SKM-1 treated with dmso at 0.1 percent for 144 hours (cell line): ENCODE measurements around the gene SMIM35.
A peak's percentile ranks its signal among the peaks of the same experiment; 100 is the strongest.
"Not testable (repeated sequence)": the region's sequence is repeated elsewhere in the genome, so short reads cannot be mapped to it uniquely, and the experiment has no call there.

Experiments
- DNase-seq: peaks from one replicate; lab custom pipeline; 2025; ENCODE audit not compliant: unreplicated experiment; lab: John Stamatoyannopoulos, UW

The SMIM35 gene

DNA sequence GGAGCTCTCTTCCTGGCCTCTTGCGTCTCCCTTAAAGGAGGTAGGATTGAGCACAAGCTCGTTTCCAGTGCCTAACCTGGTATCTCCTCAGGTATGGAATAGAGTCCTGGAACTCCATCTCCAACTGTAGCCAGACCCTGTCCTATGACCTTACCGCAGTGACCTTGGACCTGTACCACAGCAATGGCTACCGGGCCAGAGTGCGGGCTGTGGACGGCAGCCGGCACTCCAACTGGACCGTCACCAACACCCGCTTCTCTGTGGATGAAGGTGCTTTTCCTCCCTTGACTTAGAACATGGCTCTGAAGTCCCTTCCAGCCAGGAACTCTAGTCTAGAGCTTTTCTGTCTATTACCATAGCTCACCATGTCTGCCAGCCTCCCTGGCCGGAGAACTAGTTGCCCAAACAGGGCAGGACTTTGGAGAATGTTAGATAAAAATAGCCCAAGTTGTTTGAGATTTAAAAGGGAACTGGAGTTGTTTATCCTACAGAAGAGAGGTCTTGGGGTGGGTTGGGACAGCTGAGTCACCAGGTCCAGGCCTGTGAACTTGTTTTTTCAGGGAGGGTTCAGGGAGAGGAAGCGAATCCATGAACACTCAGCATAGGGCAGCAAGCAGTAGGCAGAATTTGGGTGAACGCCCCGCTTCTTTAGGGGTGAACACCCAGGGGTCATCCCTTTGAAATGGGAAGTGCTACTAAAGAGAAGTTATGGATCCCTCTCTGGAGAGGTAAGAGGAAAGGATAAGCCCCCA, 97.2 kb downstream of the SMIM35 start:
- no peak for DNase-seq

DNA sequence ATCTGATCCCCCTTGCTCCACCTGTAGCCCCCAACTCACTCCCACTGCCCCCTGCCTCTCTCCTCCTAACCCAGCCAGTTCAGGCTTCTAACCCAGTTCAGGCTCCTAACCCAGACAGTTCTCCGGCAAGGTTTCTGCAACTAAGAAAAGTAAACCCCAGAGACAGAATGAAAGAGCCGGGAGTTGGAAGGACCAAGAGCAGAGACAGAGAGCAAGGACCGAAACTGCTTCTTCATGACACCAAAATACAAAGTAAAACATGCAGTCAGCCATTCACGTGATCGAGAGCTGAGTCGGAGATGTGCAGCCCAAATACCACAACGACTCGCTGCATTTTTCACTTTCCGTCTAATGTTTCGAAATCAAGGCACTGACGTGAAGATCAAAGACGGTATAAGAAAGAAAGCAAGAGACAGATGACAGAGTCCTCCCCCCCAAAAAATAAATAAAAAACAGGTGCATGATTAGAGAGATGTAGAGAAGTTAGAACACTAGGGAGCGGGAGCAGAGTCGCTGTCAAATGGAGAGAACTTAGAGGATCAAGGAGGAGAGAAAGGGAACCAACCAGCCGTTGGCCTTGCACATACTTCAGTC, 99.7 kb downstream of the SMIM35 start:
- peak; percentile 28 for DNase-seq

DNA sequence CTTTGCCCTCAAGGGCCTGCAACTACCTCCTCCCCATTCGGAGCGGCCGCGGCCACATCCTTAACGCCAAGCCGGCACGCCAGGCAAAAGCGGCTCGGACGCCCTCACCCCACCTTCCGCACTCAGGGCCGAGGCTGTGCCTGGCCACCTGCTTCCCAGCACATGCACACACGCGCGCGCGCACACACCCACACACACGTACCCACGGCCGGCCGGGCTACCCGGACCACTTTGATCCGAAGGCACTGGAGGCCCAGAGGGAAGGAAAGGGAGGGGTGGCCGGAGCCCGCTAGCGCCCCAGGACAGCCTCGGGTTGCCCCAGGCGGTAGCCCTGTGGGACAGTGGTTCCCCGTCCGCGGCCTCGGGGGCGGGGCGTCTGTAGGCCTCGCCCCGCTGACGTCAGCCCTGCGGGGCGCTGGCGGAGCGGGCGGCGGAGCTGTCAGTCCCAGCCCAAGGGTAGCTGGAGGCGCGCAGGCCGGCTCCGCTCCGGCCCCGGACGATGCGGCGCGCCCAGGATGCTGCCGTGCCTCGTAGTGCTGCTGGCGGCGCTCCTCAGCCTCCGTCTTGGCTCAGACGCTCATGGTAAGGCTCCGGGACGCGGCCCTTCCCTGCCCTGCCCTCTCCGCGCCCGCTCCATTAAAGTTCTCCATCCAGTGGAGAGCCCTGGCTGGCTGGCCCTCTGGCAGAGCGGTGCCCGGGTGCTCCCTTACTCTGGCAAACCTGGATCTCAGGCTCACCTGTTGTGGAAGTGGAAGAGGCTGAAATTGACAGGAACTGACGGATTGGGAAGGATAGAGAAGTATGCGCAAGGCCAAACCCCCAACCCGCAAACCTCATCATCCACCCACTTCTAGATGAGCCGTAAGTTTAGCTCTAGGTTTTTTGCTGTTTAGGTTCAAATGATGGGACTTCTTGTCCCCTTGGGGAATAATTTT, 100.5 kb downstream of the SMIM35 start, which contains the start of gene IL10RA:
Gene IL10RA, plus strand, starts transcription at position 442 of the 935 bp plus-strand sequence. Its CDS starts 74 bp downstream, at position 516.
- DNase-seq: peak; percentile 77

DNA sequence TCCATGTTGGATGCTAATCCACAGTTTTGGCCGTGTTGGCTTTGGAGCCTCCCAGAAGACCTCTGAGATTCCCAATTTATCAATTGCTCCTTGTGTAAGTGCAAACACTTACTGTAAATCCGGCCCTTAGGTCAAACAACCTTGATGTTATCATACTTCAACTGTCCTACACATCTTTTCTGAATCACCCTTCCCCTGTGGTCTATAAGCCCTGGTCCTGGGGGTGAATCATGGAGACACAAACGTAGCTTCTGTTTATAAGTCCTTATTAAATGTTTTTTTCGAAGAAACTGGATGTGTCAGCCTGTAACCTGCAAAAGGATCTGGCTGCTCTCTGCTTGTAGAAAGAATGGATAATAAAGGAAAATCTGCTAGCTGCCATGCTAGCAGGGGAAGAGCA, 102.3 kb downstream of the SMIM35 start:
- DNase-seq: no peak

DNA sequence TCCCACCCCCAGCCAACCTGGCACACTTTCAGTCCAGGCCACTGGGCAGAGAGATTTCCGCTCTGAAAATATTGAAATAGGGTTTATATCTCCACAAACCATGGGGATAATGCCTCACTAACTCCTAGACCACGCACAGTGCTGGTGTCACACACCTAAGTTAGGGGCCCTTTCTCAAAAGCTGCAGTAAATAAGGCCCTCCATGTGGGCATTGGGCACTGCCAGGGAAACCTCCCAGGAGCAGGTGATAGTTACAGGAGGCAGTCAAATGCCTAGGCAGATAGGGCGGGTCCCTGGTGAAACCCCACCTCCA, 103.6 kb downstream of the SMIM35 start:
- DNase-seq: no peak

DNA sequence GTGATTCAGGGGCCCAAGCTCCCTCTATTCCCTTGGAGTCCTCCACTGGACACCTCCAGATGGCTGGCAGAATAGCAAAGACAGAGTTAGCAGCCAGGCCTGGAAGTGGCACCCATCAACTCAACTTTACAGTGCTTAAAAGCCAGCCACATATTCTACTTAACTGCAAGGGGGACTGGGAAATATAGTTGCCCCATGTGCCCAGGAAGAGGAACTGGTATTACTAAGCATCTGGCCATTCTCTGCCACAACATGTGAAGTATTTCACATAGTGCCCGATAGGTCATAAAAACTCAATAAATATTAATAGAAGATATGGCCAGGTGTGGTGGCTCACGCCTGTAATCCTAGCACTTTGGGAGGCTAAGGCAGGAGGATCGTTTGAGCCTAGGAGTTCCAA, 106.0 kb downstream of the SMIM35 start:
- peak; percentile 13 for DNase-seq

DNA sequence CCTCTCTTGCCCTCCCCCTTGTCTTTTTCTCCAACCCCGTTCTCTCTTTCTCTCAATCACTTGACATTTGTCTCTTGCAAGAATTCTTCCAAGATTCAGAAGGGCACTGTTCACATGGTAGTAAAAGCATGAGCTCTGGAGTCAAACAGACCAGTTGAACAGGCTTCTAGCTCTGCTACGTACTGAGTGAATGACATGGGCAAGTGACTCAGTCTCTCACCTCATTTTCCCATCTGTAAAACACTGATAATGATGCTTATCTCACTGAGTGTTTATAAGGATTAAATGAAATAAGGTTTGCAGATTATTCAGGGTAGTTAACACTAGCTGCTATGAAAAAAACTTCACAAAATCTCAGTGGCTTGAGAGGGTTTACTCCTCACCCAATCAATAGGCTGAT, 106.5 kb downstream of the SMIM35 start:
- no peak for DNase-seq

DNA sequence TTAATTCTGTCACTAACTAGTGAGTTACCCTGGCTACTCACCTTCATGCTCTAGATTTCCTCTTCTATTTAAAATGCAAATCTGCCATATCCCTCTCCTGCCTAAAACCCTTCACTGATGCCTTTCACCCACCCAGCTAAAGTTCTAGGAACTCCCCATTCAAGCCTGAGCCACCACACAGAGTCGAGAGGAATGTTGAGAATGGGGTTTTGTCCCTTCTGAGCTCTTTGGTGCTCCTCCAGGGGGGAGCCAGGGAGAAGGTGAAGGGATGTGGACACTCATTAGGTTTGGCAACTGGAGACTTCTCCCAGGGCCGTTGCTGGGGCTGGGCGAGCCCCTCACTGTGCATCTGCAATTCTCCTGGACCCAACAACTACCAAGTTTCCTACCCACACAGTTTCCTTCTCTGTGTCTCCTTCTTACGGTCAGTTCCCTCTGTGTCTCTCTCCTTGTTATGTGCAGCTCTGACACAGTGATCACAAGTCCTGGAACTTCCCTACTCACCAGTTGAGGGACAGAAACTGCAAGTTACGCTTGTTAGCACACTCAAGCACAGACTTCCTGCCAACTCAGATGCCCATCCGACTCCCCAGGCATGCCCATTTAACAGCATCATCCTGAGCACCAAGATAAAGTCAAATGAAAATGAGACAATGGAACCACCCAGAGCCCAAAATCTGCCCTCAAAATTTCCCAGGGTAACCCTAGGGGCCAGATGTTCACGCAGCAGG, 107.1 kb downstream of the SMIM35 start:
- peak; percentile 7 for DNase-seq

DNA sequence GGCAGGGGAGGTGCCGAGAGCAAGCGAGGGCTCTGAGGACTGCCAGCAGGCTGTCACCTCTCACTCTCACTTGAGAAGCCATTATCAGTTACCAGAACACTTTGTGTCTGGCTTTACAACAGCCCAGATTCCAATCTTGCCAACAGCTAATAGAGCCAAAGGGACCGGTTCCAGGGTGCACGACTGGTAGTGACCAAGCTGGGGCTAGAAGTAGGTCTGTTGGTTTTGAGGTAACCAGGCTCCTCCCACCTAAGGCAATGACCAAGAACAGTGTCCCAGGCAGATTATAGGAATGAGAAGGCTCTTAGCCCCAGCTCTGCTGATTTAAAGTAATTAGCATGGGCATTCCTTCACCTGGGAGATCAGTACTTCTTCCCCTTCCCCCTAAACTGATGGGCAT, 107.8 kb downstream of the SMIM35 start:
- no peak for DNase-seq

DNA sequence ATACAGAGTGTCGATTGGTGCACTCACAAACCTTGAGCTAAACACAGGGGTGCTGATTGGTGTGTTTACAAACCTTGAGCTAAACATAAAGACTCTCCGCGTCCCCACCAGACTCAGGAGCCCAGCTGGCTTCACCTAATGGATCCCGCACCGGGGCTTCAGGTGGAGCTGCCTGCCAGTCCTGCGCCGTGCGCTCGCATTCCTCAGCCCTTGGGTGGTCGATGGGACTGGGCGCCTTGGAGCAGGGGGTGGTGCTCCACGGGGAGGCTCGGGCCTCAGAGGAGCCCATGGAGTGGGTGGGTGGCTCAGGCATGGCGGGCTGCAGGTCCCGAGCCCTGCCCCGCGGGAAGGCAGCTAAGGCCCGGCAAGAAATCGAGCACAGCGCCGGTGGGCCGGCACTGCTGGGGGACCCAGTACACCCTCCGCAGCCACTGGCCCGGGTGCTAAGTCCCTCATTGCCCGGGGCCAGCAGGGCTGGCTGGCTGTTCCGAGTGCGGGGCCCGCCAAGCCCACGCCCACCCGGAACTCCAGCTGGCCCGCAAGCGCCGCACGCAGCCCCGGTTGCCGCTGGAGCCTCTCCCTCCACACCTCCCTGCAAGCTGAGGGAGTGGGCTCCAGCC, 108.4 kb downstream of the SMIM35 start:
- not testable (repeated sequence) for DNase-seq

DNA sequence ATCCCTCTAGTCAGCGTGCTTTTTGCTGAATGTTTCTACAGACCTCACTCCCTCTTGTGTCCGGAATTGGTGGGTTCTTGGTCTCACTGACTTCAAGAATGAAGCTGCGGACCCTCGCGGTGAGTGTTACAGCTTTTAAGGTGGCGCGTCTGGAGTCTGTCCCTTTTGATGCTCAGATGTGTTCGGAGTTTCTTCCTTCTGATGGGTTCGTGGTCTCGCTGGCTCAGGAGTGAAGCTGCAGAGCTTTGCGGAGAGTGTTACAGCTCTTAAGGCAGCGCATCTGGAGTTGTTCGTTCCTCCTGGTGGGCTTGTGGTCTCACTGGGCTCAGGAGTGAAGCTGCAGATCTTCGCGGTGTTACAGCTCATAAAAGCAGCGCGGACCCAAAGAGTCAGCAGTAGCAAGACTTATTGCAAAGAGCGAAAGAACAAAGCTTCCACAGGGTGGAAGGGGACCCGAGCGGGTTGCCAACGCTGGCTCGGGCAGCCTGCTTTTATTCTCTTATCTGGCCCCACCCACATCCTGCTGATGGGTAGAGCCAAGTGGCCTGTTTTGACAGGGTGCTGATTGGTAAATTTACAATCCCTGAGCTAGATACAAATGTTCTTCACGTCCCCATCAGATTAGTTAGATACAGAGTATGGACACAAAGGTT, 109.0 kb downstream of the SMIM35 start:
- DNase-seq: not testable (repeated sequence)

DNA sequence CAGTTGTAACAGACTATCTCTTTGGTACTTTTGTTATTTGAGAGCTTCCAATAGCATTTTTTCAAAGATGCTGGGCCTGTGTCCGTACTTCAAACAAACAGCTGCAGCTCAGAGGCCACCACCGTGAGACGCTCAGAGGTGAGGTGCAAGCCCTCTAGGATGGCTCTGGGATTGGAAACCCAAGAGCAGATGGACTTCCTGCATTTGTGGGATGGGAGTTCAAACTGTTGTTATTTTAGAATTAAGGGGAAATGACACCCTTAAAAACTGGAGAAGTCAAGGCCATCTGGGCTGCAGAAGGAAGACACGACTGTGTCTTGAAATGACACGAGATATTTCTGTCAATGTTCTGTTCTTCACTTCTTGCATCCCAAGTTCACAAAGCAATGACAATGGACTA, 109.7 kb downstream of the SMIM35 start:
- DNase-seq: no peak

DNA sequence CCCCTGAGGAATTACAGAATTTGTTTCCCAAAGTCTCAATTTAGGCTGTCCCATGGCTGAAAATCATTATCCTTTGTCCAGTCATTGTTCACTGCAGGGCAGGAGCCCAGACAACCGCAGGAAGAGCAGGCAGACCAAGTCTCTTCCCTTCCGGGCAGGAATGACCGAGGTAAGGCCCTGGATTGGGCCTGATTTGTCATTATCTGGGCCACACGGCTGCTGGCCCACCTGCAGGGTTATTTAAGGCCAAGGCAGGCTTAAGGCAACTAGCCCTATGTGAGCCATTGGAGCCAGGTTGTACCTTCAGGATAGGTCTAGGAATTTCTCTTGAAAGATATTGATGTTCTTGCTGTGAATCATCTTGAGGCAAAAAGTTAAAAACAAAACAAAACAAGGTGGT, 110.3 kb downstream of the SMIM35 start:
- no peak for DNase-seq

DNA sequence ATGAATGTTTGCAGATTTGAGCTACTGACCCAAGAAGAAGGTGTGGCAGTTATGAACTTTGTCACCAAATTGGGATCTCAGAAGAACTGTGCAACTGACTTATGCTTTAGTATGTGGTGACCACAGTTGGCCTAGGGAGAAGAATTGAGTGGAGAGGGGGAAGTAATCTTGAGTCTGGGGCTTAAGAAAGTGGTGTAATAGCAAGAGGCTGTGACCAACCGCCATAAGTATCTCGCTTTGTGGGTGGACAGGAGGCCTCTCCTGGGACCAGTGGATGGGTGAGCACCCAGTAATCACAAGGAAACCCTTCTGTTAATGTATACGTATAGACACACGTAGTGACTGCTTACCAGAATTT, 113.3 kb downstream of the SMIM35 start:
- peak; percentile 91 for DNase-seq

DNA sequence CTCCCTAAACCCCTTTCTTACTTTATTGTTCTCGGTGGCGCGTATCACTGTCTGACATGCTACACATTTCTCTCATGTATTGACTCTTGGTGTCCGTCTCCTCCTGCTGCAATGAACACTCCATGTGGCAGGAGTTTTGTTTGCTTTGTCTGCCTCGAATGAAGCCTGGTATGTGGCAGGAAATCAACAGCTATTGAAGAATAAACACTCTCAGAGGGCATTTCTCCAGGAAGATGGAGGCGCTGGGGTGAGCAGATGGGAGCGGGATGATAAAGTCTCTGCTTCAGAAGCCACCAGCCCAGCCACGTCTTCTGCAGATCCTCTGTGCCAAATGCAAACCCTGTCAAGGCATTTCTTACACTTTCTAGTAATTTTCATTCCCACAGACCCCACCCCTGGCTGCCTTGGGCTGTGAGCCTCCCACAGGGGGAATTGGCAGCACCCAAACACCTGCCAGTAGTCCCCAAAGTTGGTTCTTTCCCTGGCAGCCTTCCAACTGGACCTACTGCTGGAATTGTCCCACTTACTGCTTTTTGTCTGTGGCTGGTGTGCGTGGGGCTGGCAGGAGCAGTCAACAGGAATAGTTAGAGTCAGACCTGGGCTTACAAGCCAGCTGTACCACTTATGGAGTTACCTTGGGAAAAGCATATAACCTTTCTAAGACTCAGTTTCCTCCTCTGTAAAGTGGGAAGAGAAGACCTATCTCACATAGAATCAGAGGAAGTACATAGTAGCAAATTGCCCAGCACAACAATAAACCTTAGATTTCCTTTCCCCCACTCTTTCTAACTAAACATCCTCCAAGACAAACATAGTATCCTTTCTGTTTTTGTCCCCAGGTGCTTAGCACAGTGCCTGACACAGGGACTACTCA, 113.9 kb downstream of the SMIM35 start:
- DNase-seq: no peak

DNA sequence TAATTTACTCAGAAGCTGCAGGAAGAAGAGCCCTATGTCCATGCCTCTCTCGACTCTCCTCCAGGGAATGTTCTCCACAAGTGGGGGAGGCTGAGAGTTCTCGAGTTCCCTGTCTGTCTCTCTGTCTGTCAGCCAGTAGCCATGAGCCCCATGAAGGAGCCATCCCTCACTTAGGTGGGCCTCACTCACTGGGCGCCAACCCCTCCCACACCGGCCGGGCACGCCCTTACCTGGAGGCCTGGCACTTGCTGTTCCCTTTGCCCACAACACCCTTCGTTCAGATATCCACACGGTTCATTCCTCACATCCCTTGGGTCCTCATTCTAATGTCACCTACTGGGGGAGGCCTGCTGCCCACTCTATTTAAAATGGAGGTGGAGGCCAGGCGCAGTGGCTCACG, 114.7 kb downstream of the SMIM35 start:
- no peak for DNase-seq

DNA sequence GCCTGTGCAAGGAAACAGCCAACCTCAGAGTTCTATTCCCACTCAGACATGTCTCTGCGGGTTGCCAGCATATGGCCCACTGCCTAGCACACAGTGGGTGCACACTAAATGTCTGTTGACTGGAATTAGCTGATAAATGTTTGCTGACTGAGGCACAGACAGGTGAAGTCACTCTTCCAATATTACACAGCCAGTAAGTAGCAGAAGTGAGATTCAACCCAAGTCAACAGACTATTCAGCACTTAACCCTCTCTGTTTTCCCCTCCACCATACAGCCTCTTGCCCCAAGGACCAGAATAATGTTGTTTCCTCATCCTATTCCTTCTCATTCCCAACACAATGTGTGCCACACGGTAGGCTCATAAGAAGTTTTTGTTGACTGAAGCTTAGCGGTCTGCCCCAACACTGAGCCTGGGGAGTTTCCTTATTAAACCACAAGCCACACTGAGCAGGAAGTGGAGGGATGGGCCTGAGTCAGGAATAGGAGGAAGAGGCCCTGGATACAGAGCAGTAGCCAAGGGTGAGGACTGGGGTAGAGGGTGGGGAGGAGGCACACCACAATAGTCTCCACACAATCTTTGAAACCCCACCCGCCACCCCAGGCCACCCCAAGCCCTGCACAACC, 116.3 kb downstream of the SMIM35 start:
- peak; percentile 87 for DNase-seq

DNA sequence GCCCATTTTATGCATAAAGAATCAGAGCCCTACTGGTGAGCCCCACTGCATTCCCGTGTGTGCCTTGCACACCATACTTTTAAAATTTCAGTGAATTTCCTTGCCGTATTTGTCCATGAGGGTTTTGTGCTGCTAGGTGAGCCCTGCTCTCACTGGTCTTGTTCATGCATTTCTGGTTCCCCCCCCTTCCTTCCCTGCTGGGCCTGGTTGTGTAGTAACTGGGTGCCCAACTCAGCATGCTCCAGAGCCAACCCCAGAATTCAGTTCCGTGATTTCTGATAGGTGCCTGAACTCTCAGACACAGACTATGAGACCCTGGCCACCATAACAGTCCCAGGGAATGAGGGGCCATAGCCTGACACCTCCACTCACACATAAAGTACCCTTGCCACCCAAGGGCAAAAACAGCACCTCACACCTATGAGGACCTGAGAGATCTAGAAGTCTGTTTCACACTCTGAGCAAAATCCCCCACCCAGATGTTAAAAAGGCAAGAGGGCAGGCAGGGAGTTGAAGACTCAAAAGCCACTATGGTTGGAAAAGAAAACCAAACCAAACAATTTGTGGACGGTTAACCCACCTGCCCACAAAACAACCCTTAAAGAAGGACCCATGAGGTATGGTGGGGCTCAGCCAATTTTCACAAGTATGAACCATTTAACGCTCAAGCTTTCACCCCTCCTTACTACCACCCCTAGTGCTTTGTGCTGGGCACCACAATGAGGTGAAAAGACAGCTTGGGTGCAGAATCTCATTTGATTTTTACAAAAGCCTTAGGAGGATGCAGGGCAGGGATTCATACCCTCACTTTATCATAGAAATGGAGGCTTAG, 117.4 kb downstream of the SMIM35 start:
- DNase-seq: no peak
